ENCODE data around the gene SGF29. TPM values are rescaled to one million over a fixed set of nuclear protein-coding genes. Genes with fewer than 3 reads are reported as not detected.
A peak's percentile ranks its signal among the peaks of the same experiment; 100 is the strongest.

Gene SGF29
- total and polyA plus RNA-seq, 2 donors (not counting 1 experiment from before 2014, with no cell fraction given): 1.6 to 6.9 TPM

GRCh38 chr16:28546626-28547025 is 7.1 kb upstream of the SGF29 start:
- Histone ChIP-seq H3K36me3 (ENCODE audit: control insufficient read depth, insufficient read depth, low read length) (no peaks in the 10 kb centered on the region), H4K20me1 (ENCODE audit: control insufficient read depth, extremely low read depth, insufficient read depth, low read length) (no peaks in the 10 kb centered on the region), H2AFZ (ENCODE audit: low read length) (no peak overlapping the region), H3K4me1 (ENCODE audit: control insufficient read depth, extremely low read depth, insufficient read depth, low read length) (no peaks in the 10 kb centered on the region), H3K9me3 (ENCODE audit: control insufficient read depth, insufficient read depth, low read depth, low read length) (no peaks in the 10 kb centered on the region), H3K4me2 (ENCODE audit: extremely low read depth, insufficient read depth, low read length) (no peak overlapping the region), H3K9ac (ENCODE audit: insufficient read depth, low read length) (no peak overlapping the region), H3K27ac (ENCODE audit: insufficient read depth, low read length) (no peak overlapping the region), H3K4me3 (replicated peaks in 1 of 4; ENCODE audit: control extremely low read depth in 1 of 4, insufficient read depth in 1 of 4, low read depth in 3 of 4, low read length in 4 of 4) (no peak overlapping the region), H3K79me2 (ENCODE audit: control insufficient read depth, insufficient read depth, low read length) (no peaks in the 10 kb centered on the region), H3K27me3 (ENCODE audit: control insufficient read depth, insufficient read depth, low read length) (no peaks in the 10 kb centered on the region)
- DNase-seq (ENCODE audit: low read depth in 2 of 2): no peak
- TF ChIP-seq EZH2 (IDR thresholded peaks at IDR 0.05; ENCODE audit: low read length, missing control alignments) (no peak), CTCF (conservative IDR thresholded peaks at IDR 0.05 in 1 of 2, IDR thresholded peaks at IDR 0.05 in 1 of 2; ENCODE audit: low read depth in 1 of 2, low read length in 2 of 2) (no peak)

GRCh38 chr16:28548306-28548802 is 5.4 kb upstream of the SGF29 start:
- Histone ChIP-seq H3K9me3 (ENCODE audit: control insufficient read depth, insufficient read depth, low read depth, low read length) (no peaks in the 10 kb centered on the region), H3K4me3 (replicated peaks in 1 of 4; ENCODE audit: control extremely low read depth in 1 of 4, insufficient read depth in 1 of 4, low read depth in 3 of 4, low read length in 4 of 4) (no peak overlapping the region), H3K27ac (ENCODE audit: insufficient read depth, low read length) (no peak overlapping the region), H3K4me1 (ENCODE audit: control insufficient read depth, extremely low read depth, insufficient read depth, low read length) (no peaks in the 10 kb centered on the region), H2AFZ (ENCODE audit: low read length) (no peak overlapping the region), H3K79me2 (ENCODE audit: control insufficient read depth, insufficient read depth, low read length) (no peaks in the 10 kb centered on the region), H3K4me2 (ENCODE audit: extremely low read depth, insufficient read depth, low read length) (no peak overlapping the region), H3K27me3 (ENCODE audit: control insufficient read depth, insufficient read depth, low read length) (no peaks in the 10 kb centered on the region), H3K36me3 (ENCODE audit: control insufficient read depth, insufficient read depth, low read length) (no peaks in the 10 kb centered on the region), H4K20me1 (ENCODE audit: control insufficient read depth, extremely low read depth, insufficient read depth, low read length) (no peaks in the 10 kb centered on the region), H3K9ac (ENCODE audit: insufficient read depth, low read length) (no peak overlapping the region)
- no peak for DNase-seq (ENCODE audit: low read depth in 2 of 2)
- TF ChIP-seq CTCF (conservative IDR thresholded peaks at IDR 0.05 in 1 of 2, IDR thresholded peaks at IDR 0.05 in 1 of 2; ENCODE audit: low read depth in 1 of 2, low read length in 2 of 2): no peak
- no peak for TF ChIP-seq EZH2 (IDR thresholded peaks at IDR 0.05; ENCODE audit: low read length, missing control alignments)

GRCh38 chr16:28549301-28549899 is 4.3 kb upstream of the SGF29 start:
- H3K4me1 ChIP-seq (ENCODE audit: control insufficient read depth, extremely low read depth, insufficient read depth, low read length): no peaks in the 10 kb centered on the region
- no peaks in the 10 kb centered on the region for H3K9me3 ChIP-seq (ENCODE audit: control insufficient read depth, insufficient read depth, low read depth, low read length)
- DNase-seq (ENCODE audit: low read depth in 2 of 2): peak; percentile 27 to 69
- H3K27ac ChIP-seq (ENCODE audit: insufficient read depth, low read length): no peak overlapping the region
- peak; percentile 54 to 64 for TF ChIP-seq CTCF (conservative IDR thresholded peaks at IDR 0.05 in 1 of 2, IDR thresholded peaks at IDR 0.05 in 1 of 2; ENCODE audit: low read depth in 1 of 2, low read length in 2 of 2)
- no peak for TF ChIP-seq EZH2 (IDR thresholded peaks at IDR 0.05; ENCODE audit: low read length, missing control alignments)
- H3K27me3 ChIP-seq (ENCODE audit: control insufficient read depth, insufficient read depth, low read length): no peaks in the 10 kb centered on the region
- H3K4me3 ChIP-seq (replicated peaks in 1 of 4; ENCODE audit: control extremely low read depth in 1 of 4, insufficient read depth in 1 of 4, low read depth in 3 of 4, low read length in 4 of 4): no peak overlapping the region
- H3K9ac ChIP-seq (ENCODE audit: insufficient read depth, low read length): no peak overlapping the region
- no peaks in the 10 kb centered on the region for H3K36me3 ChIP-seq (ENCODE audit: control insufficient read depth, insufficient read depth, low read length)
- H2AFZ ChIP-seq (ENCODE audit: low read length): no peak overlapping the region
- H4K20me1 ChIP-seq (ENCODE audit: control insufficient read depth, extremely low read depth, insufficient read depth, low read length): no peaks in the 10 kb centered on the region
- no peak overlapping the region for H3K4me2 ChIP-seq (ENCODE audit: extremely low read depth, insufficient read depth, low read length)
- H3K79me2 ChIP-seq (ENCODE audit: control insufficient read depth, insufficient read depth, low read length): no peaks in the 10 kb centered on the region
